ENCODE measurements around the gene TMEM132C.

Gene TMEM132C

GRCh38 chr12:128729628-128730121 lies 462.7 kb downstream of the TMEM132C start:
- DNase-seq = no peak

GRCh38 chr12:128734371-128734770 lies 467.4 kb downstream of the TMEM132C start:
- DNase-seq = no peak

- DNase-seq = no peak
Observed at GRCh38 chr12:128737292-128737966, 470.5 kb downstream of the TMEM132C start.

- DNase-seq = no peak
Observed at GRCh38 chr12:128743916-128744315, 476.9 kb downstream of the TMEM132C start.

GRCh38 chr12:128745772-128746689 lies 479.1 kb downstream of the TMEM132C start:
- no peak for DNase-seq

GRCh38 chr12:128747441-128747840 lies 480.5 kb downstream of the TMEM132C start:
- DNase-seq = no peak

- DNase-seq = no peak
Observed at GRCh38 chr12:128752386-128752785, 485.4 kb downstream of the TMEM132C start.

GRCh38 chr12:128753438-128753837 lies 486.5 kb downstream of the TMEM132C start:
- DNase-seq = no peak

GRCh38 chr12:128754275-128754674 lies 487.3 kb downstream of the TMEM132C start:
- no peak for DNase-seq

GRCh38 chr12:128755566-128755965 lies 488.6 kb downstream of the TMEM132C start:
- DNase-seq = no peak
